ENCODE results near the gene PARL. TPM values are rescaled to one million over a fixed set of nuclear protein-coding genes. Genes with fewer than 3 reads are reported as not detected.

PARL gene
- total and polyA plus RNA-seq, 2 donors (not counting 3 experiments of a cell fraction or from before 2014, with no cell fraction given) = 38.8 to 48.1 TPM

DNA sequence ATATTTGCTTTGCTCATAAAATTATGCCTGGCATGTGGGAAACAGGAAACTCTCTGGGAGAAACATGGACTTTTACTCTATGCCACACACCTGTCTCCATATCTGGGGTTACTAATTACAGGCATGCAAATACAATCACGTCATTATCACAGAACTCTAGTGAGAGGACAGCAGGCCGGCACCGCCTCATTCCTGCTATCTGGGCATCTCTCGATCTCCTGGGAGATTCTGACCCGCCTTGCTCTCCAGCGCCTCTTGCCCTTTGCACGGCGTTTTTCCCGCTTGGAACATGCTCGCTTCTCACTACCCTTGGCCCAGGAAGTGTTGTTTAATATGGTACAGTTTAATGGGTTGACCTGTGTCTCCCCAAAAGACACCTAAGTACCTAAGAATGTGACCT lies 45.4 kb upstream of the PARL start:
- Histone ChIP-seq H3K79me2 (ENCODE audit: control insufficient read depth, insufficient read depth, low read length) (no peaks in the 10 kb centered on the region), H3K9me3 (replicated peaks; ENCODE audit: control insufficient read depth, insufficient read depth, low read length) (no peaks in the 10 kb centered on the region), H3K4me2 (ENCODE audit: insufficient read depth, low read length) (no peak overlapping the region), H3K27ac (ENCODE audit: insufficient read depth, low read depth, low read length) (no peak overlapping the region), H2AFZ (ENCODE audit: low read depth, low read length) (no peak overlapping the region), H3K27me3 (ENCODE audit: control insufficient read depth in 2 of 2, insufficient read depth in 2 of 2, low read length in 2 of 2) (no peaks in the 10 kb centered on the region), H3K4me1 (ENCODE audit: control insufficient read depth, extremely low read depth, insufficient read depth, low read length) (no peaks in the 10 kb centered on the region), H3K36me3 (ENCODE audit: control insufficient read depth in 2 of 2, extremely low read depth in 1 of 2, insufficient read depth in 2 of 2, low read length in 2 of 2) (peaks cover 2 to 7% of the 10 kb centered on the region in 2 experiments), H3K9ac (replicated peaks; ENCODE audit: extremely low read depth, insufficient read depth, low read length) (no peak overlapping the region), H3K9me1 (replicated peaks; ENCODE audit: control insufficient read depth, extremely low read depth, insufficient read depth, low read length) (no peaks in the 10 kb centered on the region), H3K4me3 (replicated peaks in 1 of 3; ENCODE audit: insufficient read depth in 1 of 3, low read depth in 1 of 3, low read length in 3 of 3) (no peak overlapping the region), H4K20me1 (replicated peaks; ENCODE audit: control insufficient read depth, extremely low read depth, insufficient read depth, low read length) (no peaks in the 10 kb centered on the region)
- intact Hi-C loops (cut with micrococcal nuclease) (no loop called here), dilution Hi-C loops (cut with MboI; ENCODE audit: extremely low pct_ligation_motif_present, low sequenced_read_pairs) (no loop called here)
- ChIA-PET POLR2A (no interaction called here), CTCF (no interaction called here)
- DNase-seq (ENCODE audit: low read depth, low spot score) (no peak), FAIRE-seq (no peak)
- no TSS peak for BruUV-seq (replicated peaks)
- TF ChIP-seq GATA2 (IDR thresholded peaks at IDR 0.05; ENCODE audit: insufficient read depth, insufficient read length, low read depth, low read length) = no peak
- TF ChIP-seq MYC (IDR thresholded peaks at IDR 0.05; ENCODE audit: low read depth, low read length) = no peak
- TF ChIP-seq JUN (IDR thresholded peaks at IDR 0.05; ENCODE audit: borderline replicate concordance, insufficient read depth, insufficient read length, low read depth) = no peak
- no peak for TF ChIP-seq POLR2AphosphoS5 (IDR thresholded peaks at IDR 0.05; ENCODE audit: insufficient read depth, low read depth, low read length)
- TF ChIP-seq, protein P1, sequence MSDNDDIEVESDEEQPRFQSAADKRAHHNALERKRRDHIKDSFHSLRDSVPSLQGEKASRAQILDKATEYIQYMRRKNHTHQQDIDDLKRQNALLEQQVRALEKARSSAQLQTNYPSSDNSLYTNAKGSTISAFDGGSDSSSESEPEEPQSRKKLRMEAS (IDR thresholded peaks at IDR 0.05; ENCODE audit: insufficient read depth, insufficient read length) = no peak
- TF ChIP-seq CTCF (IDR thresholded peaks at IDR 0.05; ENCODE audit: extremely low read depth in 1 of 2, insufficient read depth in 1 of 2, low read depth in 1 of 2, low read length in 2 of 2) = no peak
- no peak for TF ChIP-seq EZH2 (IDR thresholded peaks at IDR 0.05; ENCODE audit: borderline replicate concordance, low read depth, low read length, severe bottlenecking)
- TF ChIP-seq FOS (IDR thresholded peaks at IDR 0.05; ENCODE audit: borderline replicate concordance, insufficient read depth, low read length) = no peak
- TF ChIP-seq POLR2A (IDR thresholded peaks at IDR 0.05; ENCODE audit: low read depth, low read length) = no peak

All from endothelial cell of umbilical vein (primary cell).